ENCODE measurements around the gene DNAJB6.

- TF ChIP-seq CTCF (IDR thresholded peaks at IDR 0.05) (no peak), POLR2A (IDR thresholded peaks at IDR 0.05) (no peak)
Observed at GRCh38 chr7:157366722-157367121, 29.9 kb downstream of the DNAJB6 start.
